ENCODE measurements around the gene SMPX. TPM values are rescaled to one million over a fixed set of nuclear protein-coding genes. Genes with fewer than 3 reads are reported as not detected.

Gene SMPX
- not detected in 2 replicates for total RNA-seq

GRCh38 chrX:21757960-21758359 lies at the start of gene SMPX:
TSS of gene SMPX (minus strand) at chrX:21758116. CDS start at chrX:21754290, 3,826 bp downstream.

GRCh38 chrX:21658152-21658737 lies 99.7 kb downstream of the SMPX start, which contains the start of gene KLHL34:
TSS of gene KLHL34 (minus strand) at chrX:21658330. CDS start at chrX:21657788, 542 bp downstream.

Other genes with a start within 250 kb of the SMPX start
- gene KLHL34, start 99.8 kb downstream of the SMPX start, total RNA-seq = not detected in 2 replicates
- gene MBTPS2, start 81.5 kb upstream of the SMPX start, total RNA-seq = 8.0 TPM in 2 replicates
- 1.6 TPM in 2 replicates for gene YY2, start 97.9 kb upstream of the SMPX start, total RNA-seq
- 39.1 and 49.2 TPM in 2 replicates for gene SMS, start 182.6 kb upstream of the SMPX start, total RNA-seq